ENCODE measurements around the gene ABCB10.

- no peak for TF ChIP-seq ZFX (IDR thresholded peaks at IDR 0.05)
- TF ChIP-seq, protein P1, sequence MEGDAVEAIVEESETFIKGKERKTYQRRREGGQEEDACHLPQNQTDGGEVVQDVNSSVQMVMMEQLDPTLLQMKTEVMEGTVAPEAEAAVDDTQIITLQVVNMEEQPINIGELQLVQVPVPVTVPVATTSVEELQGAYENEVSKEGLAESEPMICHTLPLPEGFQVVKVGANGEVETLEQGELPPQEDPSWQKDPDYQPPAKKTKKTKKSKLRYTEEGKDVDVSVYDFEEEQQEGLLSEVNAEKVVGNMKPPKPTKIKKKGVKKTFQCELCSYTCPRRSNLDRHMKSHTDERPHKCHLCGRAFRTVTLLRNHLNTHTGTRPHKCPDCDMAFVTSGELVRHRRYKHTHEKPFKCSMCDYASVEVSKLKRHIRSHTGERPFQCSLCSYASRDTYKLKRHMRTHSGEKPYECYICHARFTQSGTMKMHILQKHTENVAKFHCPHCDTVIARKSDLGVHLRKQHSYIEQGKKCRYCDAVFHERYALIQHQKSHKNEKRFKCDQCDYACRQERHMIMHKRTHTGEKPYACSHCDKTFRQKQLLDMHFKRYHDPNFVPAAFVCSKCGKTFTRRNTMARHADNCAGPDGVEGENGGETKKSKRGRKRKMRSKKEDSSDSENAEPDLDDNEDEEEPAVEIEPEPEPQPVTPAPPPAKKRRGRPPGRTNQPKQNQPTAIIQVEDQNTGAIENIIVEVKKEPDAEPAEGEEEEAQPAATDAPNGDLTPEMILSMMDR (conservative IDR thresholded peaks at IDR 0.05): no peak
Measured at GRCh38 chr1:229603371-229604005, 45.0 kb upstream of the ABCB10 start.
